Epithelial cell of proximal tubule (primary cell): Measurements from ENCODE around the gene FIGN. TPM values are rescaled to one million over a fixed set of nuclear protein-coding genes. Genes with fewer than 3 reads are reported as not detected.

ENCODE experiments used
- DNase-seq: peaks from one replicate; pipeline ENCODE4 v3.0.0-alpha.2; 2011; ENCODE audit warnings: low read depth
- H3K4me3 ChIP-seq: 2 replicates; pipeline ENCODE4 v1.5.1; 2011; ENCODE audit warnings: low read depth, mild to moderate bottlenecking, low read length
- total RNA-seq: library from RNA; depleted of rRNA; stranded (reverse); fragments of >200 nt; gene quantifications from 2 replicates; pipeline ENCODE4 v1.2.3, GENCODE V29; 2015
- TF ChIP-seq, protein P1 (sequence below): conservative IDR thresholded peaks from 2 replicates; pipeline ENCODE4 v1.5.1; 2012; ENCODE audit warnings: low read depth, mild to moderate bottlenecking, low read length

FIGN gene
- total RNA-seq, 1 donor from 2014 or later: 3.2 TPM

DNA sequence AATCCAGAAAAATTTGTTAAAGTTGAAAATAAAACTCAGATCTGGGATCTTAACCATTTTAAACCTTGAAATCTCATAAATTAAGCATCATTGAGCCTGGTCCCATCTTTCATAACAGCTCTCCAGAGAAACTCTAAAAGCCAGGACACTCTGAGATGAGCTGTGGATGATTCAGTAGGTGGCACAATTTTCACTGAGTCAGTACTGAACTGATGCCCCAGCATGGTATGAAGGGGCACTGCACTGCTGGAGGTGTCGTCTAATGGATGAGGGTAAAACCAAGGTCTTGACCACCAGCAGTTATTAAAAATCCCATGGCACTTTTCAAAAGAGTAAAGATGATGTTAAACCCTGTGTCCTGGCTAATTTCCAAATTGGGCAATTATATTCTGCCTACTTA lies 170.6 kb downstream of the FIGN start:
- H3K4me3 ChIP-seq: no peak overlapping the region
- DNase-seq: no peak
- TF ChIP-seq, protein P1, sequence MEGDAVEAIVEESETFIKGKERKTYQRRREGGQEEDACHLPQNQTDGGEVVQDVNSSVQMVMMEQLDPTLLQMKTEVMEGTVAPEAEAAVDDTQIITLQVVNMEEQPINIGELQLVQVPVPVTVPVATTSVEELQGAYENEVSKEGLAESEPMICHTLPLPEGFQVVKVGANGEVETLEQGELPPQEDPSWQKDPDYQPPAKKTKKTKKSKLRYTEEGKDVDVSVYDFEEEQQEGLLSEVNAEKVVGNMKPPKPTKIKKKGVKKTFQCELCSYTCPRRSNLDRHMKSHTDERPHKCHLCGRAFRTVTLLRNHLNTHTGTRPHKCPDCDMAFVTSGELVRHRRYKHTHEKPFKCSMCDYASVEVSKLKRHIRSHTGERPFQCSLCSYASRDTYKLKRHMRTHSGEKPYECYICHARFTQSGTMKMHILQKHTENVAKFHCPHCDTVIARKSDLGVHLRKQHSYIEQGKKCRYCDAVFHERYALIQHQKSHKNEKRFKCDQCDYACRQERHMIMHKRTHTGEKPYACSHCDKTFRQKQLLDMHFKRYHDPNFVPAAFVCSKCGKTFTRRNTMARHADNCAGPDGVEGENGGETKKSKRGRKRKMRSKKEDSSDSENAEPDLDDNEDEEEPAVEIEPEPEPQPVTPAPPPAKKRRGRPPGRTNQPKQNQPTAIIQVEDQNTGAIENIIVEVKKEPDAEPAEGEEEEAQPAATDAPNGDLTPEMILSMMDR: peak; percentile 56

- TF ChIP-seq, protein P1: no peak
- no peak for DNase-seq
- no peak overlapping the region for H3K4me3 ChIP-seq
Observed at GRCh38 chr2:163564236-163564635, 171.6 kb downstream of the FIGN start.

- no peak for DNase-seq
- TF ChIP-seq, protein P1: no peak
Observed at GRCh38 chr2:163563336-163563735, 172.5 kb downstream of the FIGN start.

GRCh38 chr2:163558251-163559021 lies 177.4 kb downstream of the FIGN start:
- no peak for DNase-seq
- no peak overlapping the region for H3K4me3 ChIP-seq
- TF ChIP-seq, protein P1: no peak

More at GRCh38 chr2:163563336-163563735, 172.5 kb downstream of the FIGN start:
- H3K4me3 ChIP-seq: no peak overlapping the region

DNA sequence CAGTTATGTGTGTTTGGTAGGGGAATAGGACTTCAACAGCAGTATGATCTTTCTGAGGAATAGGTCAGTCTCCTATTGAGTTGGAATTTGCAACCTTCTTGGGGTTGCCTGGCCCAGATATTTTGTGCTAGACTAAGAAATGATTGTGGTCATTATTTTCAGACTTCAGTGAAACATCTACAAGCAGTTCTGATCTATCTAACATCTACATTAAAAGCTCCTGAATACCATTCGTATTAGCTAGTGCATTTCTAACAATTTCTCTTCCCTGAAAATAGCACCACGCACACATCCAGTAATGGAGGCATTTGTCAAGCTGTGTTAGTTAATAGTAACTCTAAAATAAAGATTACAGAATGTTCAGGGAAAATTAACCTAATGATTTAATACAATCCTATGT lies 179.3 kb downstream of the FIGN start:
- TF ChIP-seq, protein P1: no peak
- no peak for DNase-seq
- no peak overlapping the region for H3K4me3 ChIP-seq

GRCh38 chr2:163554864-163555263 lies 180.9 kb downstream of the FIGN start:
- TF ChIP-seq, protein P1: no peak
- no peak overlapping the region for H3K4me3 ChIP-seq
- no peak for DNase-seq

GRCh38 chr2:163553601-163554000 lies 182.2 kb downstream of the FIGN start:
- no peak for DNase-seq
- no peak overlapping the region for H3K4me3 ChIP-seq
- TF ChIP-seq, protein P1: no peak
